AG09309 (cell line): ENCODE data around the gene WDFY4.

Experiments
- DNase-seq: peaks from one replicate; pipeline ENCODE4 v3.0.0-alpha.2; 2010; ENCODE audit warnings: low read depth
- H3K4me3 ChIP-seq: 2 replicates; pipeline ENCODE4 v1.5.1; 2011; ENCODE audit warnings: mild to moderate bottlenecking, low read depth, low read length, moderate library complexity; ENCODE audit not compliant: control insufficient read depth
- TF ChIP-seq, protein P1 (sequence below): IDR thresholded peaks from 2 replicates; pipeline ENCODE4 v1.5.1; 2011; ENCODE audit warnings: mild to moderate bottlenecking, low read depth, low read length, inconsistent platforms; ENCODE audit not compliant: insufficient read depth, control insufficient read depth; ENCODE audit errors: missing control alignments

Gene WDFY4

DNA sequence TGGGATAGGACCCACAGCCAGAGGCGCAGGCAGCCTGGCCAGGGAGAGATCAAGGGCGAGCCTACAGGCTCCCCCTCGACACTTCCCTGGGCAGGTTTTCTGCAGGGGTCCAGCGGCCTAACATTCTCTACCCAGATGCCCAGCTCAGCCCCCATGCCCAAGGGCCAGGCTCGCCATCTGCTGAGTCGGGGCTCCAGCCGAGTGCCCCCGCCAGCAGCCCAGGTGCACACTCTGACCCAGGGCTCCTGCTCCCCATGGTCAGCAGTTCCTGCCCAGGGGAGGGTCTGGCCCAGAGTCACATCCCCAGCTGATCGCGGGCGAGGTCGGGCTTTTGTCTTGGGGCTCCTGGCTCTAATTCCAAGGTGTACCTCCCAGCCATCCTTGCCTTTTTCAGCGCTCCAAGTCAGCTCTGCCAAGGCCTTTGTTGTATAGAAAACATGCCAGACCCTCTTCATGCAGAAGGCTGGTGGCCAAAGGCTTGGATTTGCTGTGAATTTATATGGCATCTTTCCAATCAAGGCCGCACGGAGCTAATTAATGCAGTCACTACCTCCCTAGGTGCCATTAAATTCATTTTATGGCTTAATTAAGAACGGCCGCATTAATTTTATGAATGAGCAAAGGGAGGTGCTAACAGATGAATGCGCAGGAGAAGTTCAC lies 134.3 kb downstream of the WDFY4 start:
- no peak overlapping the region for H3K4me3 ChIP-seq
- TF ChIP-seq, protein P1, sequence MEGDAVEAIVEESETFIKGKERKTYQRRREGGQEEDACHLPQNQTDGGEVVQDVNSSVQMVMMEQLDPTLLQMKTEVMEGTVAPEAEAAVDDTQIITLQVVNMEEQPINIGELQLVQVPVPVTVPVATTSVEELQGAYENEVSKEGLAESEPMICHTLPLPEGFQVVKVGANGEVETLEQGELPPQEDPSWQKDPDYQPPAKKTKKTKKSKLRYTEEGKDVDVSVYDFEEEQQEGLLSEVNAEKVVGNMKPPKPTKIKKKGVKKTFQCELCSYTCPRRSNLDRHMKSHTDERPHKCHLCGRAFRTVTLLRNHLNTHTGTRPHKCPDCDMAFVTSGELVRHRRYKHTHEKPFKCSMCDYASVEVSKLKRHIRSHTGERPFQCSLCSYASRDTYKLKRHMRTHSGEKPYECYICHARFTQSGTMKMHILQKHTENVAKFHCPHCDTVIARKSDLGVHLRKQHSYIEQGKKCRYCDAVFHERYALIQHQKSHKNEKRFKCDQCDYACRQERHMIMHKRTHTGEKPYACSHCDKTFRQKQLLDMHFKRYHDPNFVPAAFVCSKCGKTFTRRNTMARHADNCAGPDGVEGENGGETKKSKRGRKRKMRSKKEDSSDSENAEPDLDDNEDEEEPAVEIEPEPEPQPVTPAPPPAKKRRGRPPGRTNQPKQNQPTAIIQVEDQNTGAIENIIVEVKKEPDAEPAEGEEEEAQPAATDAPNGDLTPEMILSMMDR: no peak
- DNase-seq: no peak

DNA sequence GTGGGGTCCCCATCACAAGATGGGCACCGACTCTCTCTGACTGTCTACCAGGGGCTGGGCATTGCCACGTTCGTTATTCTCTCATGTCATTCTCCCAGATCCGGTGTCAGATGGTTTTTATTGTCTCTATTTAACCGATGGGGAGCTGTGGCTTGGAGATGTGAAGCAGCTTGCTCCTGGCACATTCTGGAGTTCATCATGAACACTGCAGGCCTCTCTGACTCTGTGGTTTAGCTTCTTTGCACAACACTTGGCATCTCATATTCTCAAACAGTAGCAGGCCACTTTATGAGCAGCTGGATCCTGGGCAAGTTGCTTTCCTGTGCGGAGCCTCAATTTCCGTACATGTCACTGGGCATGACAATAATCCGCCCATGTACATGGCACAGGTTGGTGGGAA lies 135.1 kb downstream of the WDFY4 start:
- TF ChIP-seq, protein P1: no peak
- H3K4me3 ChIP-seq: no peak overlapping the region
- DNase-seq: no peak

DNA sequence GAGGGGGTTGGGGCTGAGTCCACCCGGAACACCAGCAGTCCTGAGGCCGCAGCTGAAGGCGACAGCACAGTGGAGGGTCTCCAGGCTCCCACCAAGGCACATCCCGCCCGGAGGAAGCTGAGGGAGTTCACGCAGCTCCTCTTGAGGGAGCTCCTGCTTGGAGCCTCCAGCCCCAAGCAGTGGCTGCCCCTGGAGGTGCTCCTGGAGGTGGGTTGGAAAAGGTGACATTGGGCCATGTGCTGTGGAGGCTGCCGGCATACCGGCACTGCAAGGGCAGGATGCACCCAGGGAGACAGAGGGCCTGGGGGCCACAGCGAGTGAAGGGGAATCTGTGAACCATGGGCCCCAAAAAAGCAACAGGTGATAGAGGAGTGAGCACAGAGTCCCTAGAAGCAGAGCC lies 135.6 kb downstream of the WDFY4 start:
- DNase-seq: no peak

DNA sequence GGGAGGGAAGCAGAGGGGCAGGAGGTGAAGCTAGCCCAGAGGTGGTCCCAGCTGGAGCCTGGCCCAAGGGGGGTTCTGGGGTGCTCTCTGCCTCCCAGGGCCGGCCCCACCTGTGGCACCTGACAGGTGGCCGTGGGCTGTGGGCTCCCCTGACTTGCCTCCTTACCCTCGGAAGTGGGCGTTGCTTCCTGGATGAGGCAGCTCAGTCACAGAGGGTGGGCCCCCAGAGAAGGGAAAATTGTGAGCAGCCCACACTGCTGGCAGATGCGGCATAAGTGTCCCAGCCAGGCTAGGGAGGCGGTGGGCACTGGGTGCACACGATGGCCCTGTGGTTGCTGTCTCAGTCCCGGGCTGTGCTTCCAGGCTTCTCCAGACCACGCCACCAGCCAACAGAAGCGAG lies 136.0 kb downstream of the WDFY4 start:
- no peak overlapping the region for H3K4me3 ChIP-seq
- TF ChIP-seq, protein P1: no peak
- no peak for DNase-seq

More for the DNA sequence above, 135.6 kb downstream of the WDFY4 start:
- no peak overlapping the region for H3K4me3 ChIP-seq
- TF ChIP-seq, protein P1: no peak

GRCh38 chr10:48821111-48821510 lies 136.4 kb downstream of the WDFY4 start:
- H3K4me3 ChIP-seq: no peak overlapping the region
- no peak for DNase-seq
- TF ChIP-seq, protein P1: no peak

DNA sequence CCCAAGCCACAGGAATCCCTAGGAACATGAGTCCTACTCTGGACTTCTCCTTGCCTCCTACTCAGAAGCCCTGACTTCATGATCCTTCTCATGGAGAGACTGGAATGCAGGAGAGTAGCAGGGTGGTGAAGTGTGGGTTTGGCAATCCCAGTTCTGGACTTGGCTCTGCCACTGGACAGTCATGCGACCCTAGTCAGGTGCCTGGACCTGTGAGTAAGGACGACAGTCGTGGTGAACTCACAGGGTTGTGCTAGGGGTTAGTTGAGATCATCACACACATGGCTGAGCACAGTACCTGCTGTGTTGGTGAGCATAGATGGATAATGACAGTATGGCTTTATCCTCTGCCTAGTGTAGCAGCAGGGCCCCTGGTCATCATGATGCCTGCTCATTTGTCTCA lies 137.0 kb downstream of the WDFY4 start:
- no peak overlapping the region for H3K4me3 ChIP-seq
- no peak for DNase-seq
- TF ChIP-seq, protein P1: no peak
